Natural killer cell (primary cell): ENCODE data around the gene AKR1C8. TPM values are rescaled to one million over a fixed set of nuclear protein-coding genes. Genes with fewer than 3 reads are reported as not detected.

Source experiments
- ATAC-seq, 3 donors: fragments of 150-1000 bp in 2 of 3; fragments of 200-7000 bp in 1 of 3; cut with Tn5 transposase; 1 replicate in 1 of 3; 2 replicates in 2 of 3; pipeline ENCODE4 v1.10.0; 2021; ENCODE audit warnings: mild to moderate bottlenecking in 2 of 3, moderate library complexity in 2 of 3
- DNase-seq, 2 donors: peaks; one replicate each; pipeline versions ENCODE4 v3.0.0 to v3.0.0-alpha.2; 2013 to 2021; ENCODE audit warnings: mixed read lengths in 1 of 2
- H3K27ac ChIP-seq: one replicate; pipeline ENCODE4 v1.5.1; 2013; ENCODE audit warnings: mild to moderate bottlenecking, low read length
- H3K27me3 ChIP-seq: one replicate; pipeline ENCODE4 v1.6.1; 2013; ENCODE audit warnings: low read length; ENCODE audit not compliant: control insufficient read depth, insufficient read depth
- H3K36me3 ChIP-seq: one replicate; pipeline ENCODE4 v1.6.1; 2013; ENCODE audit warnings: low read length; ENCODE audit not compliant: control insufficient read depth, insufficient read depth
- H3K4me1 ChIP-seq: one replicate; pipeline ENCODE4 v1.6.1; 2013; ENCODE audit warnings: low read length; ENCODE audit not compliant: control insufficient read depth, insufficient read depth
- H3K4me3 ChIP-seq: one replicate; pipeline ENCODE4 v1.5.1; 2013; ENCODE audit warnings: low read length
- H3K9me3 ChIP-seq: one replicate; pipeline ENCODE4 v1.6.1; 2013; ENCODE audit warnings: low read length; ENCODE audit not compliant: control insufficient read depth, insufficient read depth
- H3K27ac Mint-ChIP-seq, 2 donors: one replicate each; pipeline ENCODE4 v1.8.0; 2022; ENCODE audit warnings: mild to moderate bottlenecking in 2 of 2, mixed read lengths in 2 of 2, moderate library complexity in 1 of 2
- H3K27me3 Mint-ChIP-seq, 2 donors: one replicate each; pipeline ENCODE4 v1.8.0; 2022; ENCODE audit warnings: low read depth in 2 of 2, mixed read lengths in 2 of 2
- H3K36me3 Mint-ChIP-seq: one replicate; pipeline ENCODE4 v1.8.0; 2022; ENCODE audit warnings: mixed read lengths
- H3K4me1 Mint-ChIP-seq, 2 donors: one replicate each; pipeline ENCODE4 v1.8.0; 2022; ENCODE audit warnings: mixed read lengths in 2 of 2
- H3K4me3 Mint-ChIP-seq: one replicate; pipeline ENCODE4 v1.8.0; 2022; ENCODE audit warnings: mild to moderate bottlenecking, moderate library complexity, mixed read lengths
- H3K9me3 Mint-ChIP-seq, 2 donors: one replicate each; pipeline ENCODE4 v1.8.0; 2022; ENCODE audit warnings: mixed read lengths in 2 of 2
- WGBS: methylation state at CpG from one replicate; pipeline ENCODE4 v1.1.7; 2013; ENCODE audit warnings: missing lambda C conversion rate; ENCODE audit not compliant: insufficient coverage; 5-methylcytosine and 5-hydroxymethylcytosine counted together
- intact Hi-C: fragments of 100-400 bp; cut with micrococcal nuclease; formaldehyde crosslinking; loops from one replicate; pipeline ENCODE4 v1.14.2; 2022
- total RNA-seq, 4 donors: library from RNA; stranded (reverse); fragments of 120-200 nt in 1 of 4; gene quantifications; one replicate each; pipeline versions ENCODE4 v1.2.3 to v1.2.4, GENCODE V29; 2013 to 2022
- TF ChIP-seq, protein P1 (sequence below): fragments of 200-600 bp; IDR thresholded peaks from one replicate; pipeline ENCODE4 v1.8.0; 2022; ENCODE audit warnings: antibody characterized with exemption

The AKR1C8 gene
- total RNA-seq, 3 donors from 2014 or later (not counting 1 experiment from before 2014, with no cell fraction given), result 4.1 to 7.2 (median 4.1) TPM

- H3K27me3 ChIP-seq, result no peaks in the 10 kb centered on the region
- H3K4me1 ChIP-seq, result no peaks in the 10 kb centered on the region
- TF ChIP-seq, protein P1, sequence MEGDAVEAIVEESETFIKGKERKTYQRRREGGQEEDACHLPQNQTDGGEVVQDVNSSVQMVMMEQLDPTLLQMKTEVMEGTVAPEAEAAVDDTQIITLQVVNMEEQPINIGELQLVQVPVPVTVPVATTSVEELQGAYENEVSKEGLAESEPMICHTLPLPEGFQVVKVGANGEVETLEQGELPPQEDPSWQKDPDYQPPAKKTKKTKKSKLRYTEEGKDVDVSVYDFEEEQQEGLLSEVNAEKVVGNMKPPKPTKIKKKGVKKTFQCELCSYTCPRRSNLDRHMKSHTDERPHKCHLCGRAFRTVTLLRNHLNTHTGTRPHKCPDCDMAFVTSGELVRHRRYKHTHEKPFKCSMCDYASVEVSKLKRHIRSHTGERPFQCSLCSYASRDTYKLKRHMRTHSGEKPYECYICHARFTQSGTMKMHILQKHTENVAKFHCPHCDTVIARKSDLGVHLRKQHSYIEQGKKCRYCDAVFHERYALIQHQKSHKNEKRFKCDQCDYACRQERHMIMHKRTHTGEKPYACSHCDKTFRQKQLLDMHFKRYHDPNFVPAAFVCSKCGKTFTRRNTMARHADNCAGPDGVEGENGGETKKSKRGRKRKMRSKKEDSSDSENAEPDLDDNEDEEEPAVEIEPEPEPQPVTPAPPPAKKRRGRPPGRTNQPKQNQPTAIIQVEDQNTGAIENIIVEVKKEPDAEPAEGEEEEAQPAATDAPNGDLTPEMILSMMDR, result no peak
- H3K9me3 Mint-ChIP-seq, result no peaks in the 10 kb centered on the region
- H3K27ac ChIP-seq, result no peak overlapping the region
- no peaks in the 10 kb centered on the region for H3K36me3 ChIP-seq
- ATAC-seq (no peak), DNase-seq (no peak)
- H3K4me1 Mint-ChIP-seq, result no peaks in the 10 kb centered on the region
- no peaks in the 10 kb centered on the region for H3K36me3 Mint-ChIP-seq
- H3K9me3 ChIP-seq, result no peaks in the 10 kb centered on the region
- no peak overlapping the region for H3K4me3 Mint-ChIP-seq
- 64% methylated on average over 1 of the region's 3 CpGs for WGBS
- intact Hi-C loops, result no loop called here
- H3K27me3 Mint-ChIP-seq, result no peaks in the 10 kb centered on the region
- no peak overlapping the region for H3K27ac Mint-ChIP-seq
- H3K4me3 ChIP-seq, result no peak overlapping the region
Measured at GRCh38 chr10:5147981-5148677, 36.8 kb downstream of the AKR1C8 start.

DNA sequence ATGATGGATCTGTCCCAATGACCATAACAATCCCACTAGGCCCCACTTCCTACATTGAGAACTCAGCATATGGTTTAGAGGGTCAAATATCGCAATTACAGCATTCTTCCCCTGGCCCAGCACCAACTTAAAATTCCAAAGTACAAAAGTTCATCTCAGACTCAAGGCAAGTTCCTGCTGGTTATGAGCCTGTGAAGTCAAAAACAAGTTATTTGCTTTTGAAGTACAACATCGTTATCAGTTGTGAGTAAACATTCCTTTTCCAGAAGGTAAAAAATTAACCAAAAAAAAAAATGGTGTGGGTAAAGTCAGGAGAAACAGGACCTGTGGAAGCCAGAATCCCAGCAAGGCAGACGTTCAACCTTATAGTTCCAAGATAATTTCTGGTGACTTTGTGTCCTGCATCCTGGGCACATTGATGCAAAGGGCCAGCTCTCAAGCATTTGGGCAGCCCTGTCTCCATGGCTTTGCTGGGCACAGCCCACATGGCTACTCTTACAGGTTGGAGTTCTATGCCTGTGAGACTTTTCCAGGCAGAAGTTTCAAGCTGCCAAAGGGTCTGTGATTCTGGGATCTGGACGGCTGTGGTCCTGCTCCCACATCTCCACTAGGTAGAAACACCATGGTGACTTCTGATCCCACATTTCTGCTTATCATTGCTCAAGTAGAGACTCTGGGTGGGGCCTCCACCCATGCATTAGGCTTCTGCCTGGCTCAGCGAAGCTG lies 37.5 kb downstream of the AKR1C8 start:
- ATAC-seq (no peak), DNase-seq (no peak)
- H3K9me3 Mint-ChIP-seq, result no peaks in the 10 kb centered on the region
- 90% methylated on average over 5 of the region's 5 CpGs for WGBS
- intact Hi-C loops, result no loop called here
- H3K4me1 Mint-ChIP-seq, result no peaks in the 10 kb centered on the region
- TF ChIP-seq, protein P1, result no peak
- no peaks in the 10 kb centered on the region for H3K36me3 ChIP-seq
- no peak overlapping the region for H3K4me3 ChIP-seq
- no peaks in the 10 kb centered on the region for H3K4me1 ChIP-seq
- H3K4me3 Mint-ChIP-seq, result no peak overlapping the region
- no peaks in the 10 kb centered on the region for H3K27me3 Mint-ChIP-seq
- H3K27ac ChIP-seq, result no peak overlapping the region
- H3K27ac Mint-ChIP-seq, result peak overlapping the region in 1 of 2 donors; percentile 15
- no peaks in the 10 kb centered on the region for H3K36me3 Mint-ChIP-seq
- no peaks in the 10 kb centered on the region for H3K27me3 ChIP-seq
- no peaks in the 10 kb centered on the region for H3K9me3 ChIP-seq

- WGBS, result 93% methylated on average over 5 of the region's 5 CpGs
- intact Hi-C loops, result no loop called here
- H3K27me3 ChIP-seq, result no peaks in the 10 kb centered on the region
- Mint-ChIP-seq H3K9me3 (no peaks in the 10 kb centered on the region), H3K36me3 (no peaks in the 10 kb centered on the region), H3K27me3 (no peaks in the 10 kb centered on the region), H3K27ac (peak overlapping the region in 1 of 2 donors; percentile 15), H3K4me3 (no peak overlapping the region), H3K4me1 (no peaks in the 10 kb centered on the region)
- H3K4me3 ChIP-seq, result no peak overlapping the region
- no peaks in the 10 kb centered on the region for H3K4me1 ChIP-seq
- no peak for ATAC-seq
- no peak for DNase-seq
- no peaks in the 10 kb centered on the region for H3K36me3 ChIP-seq
- TF ChIP-seq, protein P1, result no peak
- no peaks in the 10 kb centered on the region for H3K9me3 ChIP-seq
- H3K27ac ChIP-seq, result no peak overlapping the region
Measured at GRCh38 chr10:5146920-5147254, 38.1 kb downstream of the AKR1C8 start.
